B cell (primary cell): ENCODE data around the gene GPATCH8. TPM values are rescaled to one million over a fixed set of nuclear protein-coding genes. Genes with fewer than 3 reads are reported as not detected.

Experiments
- ATAC-seq: fragments of 200-7000 bp; cut with Tn5 transposase; one replicate; pipeline ENCODE4 v1.10.0; 2021; ENCODE audit warnings: low read depth, mild to moderate bottlenecking, moderate number of reproducible peaks, moderate library complexity
- CTCF ChIA-PET: fragments of 350-600 bp; sonication (Branson Sonifier 250); formaldehyde crosslinking; loops from one replicate; lab custom pipeline; 2021; ENCODE audit warnings: antibody characterized with exemption, inconsistent platforms; lab: Charles Lee
- POLR2A ChIA-PET: fragments of 350-600 bp; sonication (Branson Sonifier 250); formaldehyde crosslinking; loops from one replicate; lab custom pipeline; 2021; ENCODE audit warnings: antibody characterized with exemption; lab: Charles Lee
- DNase-seq: peaks from one replicate; pipeline ENCODE4 v3.0.0; 2013
- H2AFZ ChIP-seq: 2 replicates; pipeline ENCODE4 v1.6.1; 2012; ENCODE audit warnings: mild to moderate bottlenecking, low read depth, low read length; ENCODE audit not compliant: insufficient read depth, poor library complexity, severe bottlenecking
- H3K27ac ChIP-seq, 2 donors: 1 replicate in 1 of 2; 2 replicates in 1 of 2; pipeline ENCODE4 v1.5.1; 2012 to 2013; ENCODE audit warnings: low read length in 2 of 2, mild to moderate bottlenecking in 2 of 2, moderate library complexity in 1 of 2
- H3K27me3 ChIP-seq, 4 experiments: fragments of 200-600 bp in 1 of 4; sonication (generic) in 1 of 4; replicated peaks in 1 of 4; 1 replicate in 2 of 4; 2 replicates in 2 of 4; pipeline versions ENCODE4 v1.6.1 to v1.7.0; 2013 to 2016; ENCODE audit warnings: low read length in 3 of 4, mild to moderate bottlenecking in 2 of 4, mixed read lengths in 1 of 4, moderate library complexity in 1 of 4; ENCODE audit not compliant: insufficient read depth in 4 of 4, control insufficient read depth in 3 of 4; ENCODE audit errors: control extremely low read depth in 1 of 4
- H3K36me3 ChIP-seq, 2 experiments: replicated peaks in 1 of 2; 1 replicate in 1 of 2; 2 replicates in 1 of 2; pipeline versions ENCODE4 v1.6.1 to v1.7.1; 2013; ENCODE audit warnings: low read length in 1 of 2; ENCODE audit not compliant: insufficient read depth in 2 of 2, control insufficient read depth in 1 of 2; ENCODE audit errors: control extremely low read depth in 1 of 2, extremely low read depth in 1 of 2
- H3K4me1 ChIP-seq, 2 donors: fragments of 200-600 bp in 1 of 2; sonication (generic) in 1 of 2; 1 replicate in 1 of 2; 2 replicates in 1 of 2; pipeline versions ENCODE4 v1.5.1 to v1.6.1; 2013 to 2017; ENCODE audit warnings: low read length in 2 of 2; ENCODE audit not compliant: control insufficient read depth in 2 of 2, insufficient read depth in 2 of 2
- H3K4me2 ChIP-seq: replicated peaks from 2 replicates; pipeline ENCODE3; 2012; ENCODE audit warnings: mild to moderate bottlenecking, low read depth, low read length; ENCODE audit not compliant: poor library complexity, severe bottlenecking
- H3K4me3 ChIP-seq, 5 experiments: fragments of 200-600 bp in 1 of 5; sonication (generic) in 1 of 5; 1 replicate in 3 of 5; 2 replicates in 2 of 5; pipeline versions ENCODE4 v1.5.1 to v1.7.0; 2011 to 2016; ENCODE audit warnings: low read length in 4 of 5, mild to moderate bottlenecking in 4 of 5, low read depth in 2 of 5, control low read depth in 1 of 5, moderate library complexity in 1 of 5; ENCODE audit not compliant: insufficient read depth in 1 of 5; ENCODE audit errors: control extremely low read depth in 1 of 5, extremely low read depth in 1 of 5
- H3K79me2 ChIP-seq: fragments of 200-600 bp; sonication (generic); one replicate; pipeline ENCODE4 v1.6.0; 2016; ENCODE audit warnings: low read length; ENCODE audit not compliant: control insufficient read depth, insufficient read depth
- H3K9ac ChIP-seq: fragments of 200-600 bp; sonication (generic); 2 replicates; pipeline ENCODE4 v1.6.1; 2017; ENCODE audit warnings: mild to moderate bottlenecking, low read length, moderate library complexity
- H3K9me3 ChIP-seq, 3 donors: one replicate each; pipeline versions ENCODE4 v1.6.1 to v1.7.1; 2013; ENCODE audit warnings: low read length in 2 of 3; ENCODE audit not compliant: control insufficient read depth in 2 of 3, insufficient read depth in 1 of 3; ENCODE audit errors: control extremely low read depth in 1 of 3
- H4K20me1 ChIP-seq: 2 replicates; pipeline ENCODE4 v1.6.0; 2012; ENCODE audit warnings: mild to moderate bottlenecking, low read length; ENCODE audit not compliant: insufficient read depth, control insufficient read depth, poor library complexity, severe bottlenecking
- H3K27ac Mint-ChIP-seq: one replicate; pipeline ENCODE4 v1.8.0; 2021; ENCODE audit warnings: mixed read lengths
- H3K27me3 Mint-ChIP-seq: one replicate; pipeline ENCODE4 v1.8.0; 2021; ENCODE audit warnings: mixed read lengths
- H3K4me1 Mint-ChIP-seq: one replicate; pipeline ENCODE4 v1.8.0; 2021; ENCODE audit warnings: mixed read lengths
- H3K4me3 Mint-ChIP-seq: one replicate; pipeline ENCODE4 v1.8.0; 2021; ENCODE audit warnings: mixed read lengths
- H3K9me3 Mint-ChIP-seq: one replicate; pipeline ENCODE4 v1.8.0; 2022; ENCODE audit warnings: mixed read lengths; ENCODE audit not compliant: insufficient read depth
- CTCF ChIP-seq: fragments of 200-600 bp; IDR thresholded peaks from one replicate; pipeline ENCODE4 v1.8.0; 2022; ENCODE audit warnings: antibody characterized with exemption, mild to moderate bottlenecking
- EZH2 ChIP-seq: IDR thresholded peaks from 2 replicates; pipeline ENCODE4 v1.6.1; 2012; ENCODE audit warnings: borderline replicate concordance, low read depth, mild to moderate bottlenecking, moderate library complexity, low read length; ENCODE audit not compliant: insufficient read depth, poor library complexity, severe bottlenecking
- WGBS: methylation state at CpG from one replicate; pipeline ENCODE4 v1.1.5; 2013; ENCODE audit warnings: missing lambda C conversion rate; ENCODE audit not compliant: insufficient coverage; 5-methylcytosine and 5-hydroxymethylcytosine counted together
- intact Hi-C: fragments of 100-400 bp; cut with micrococcal nuclease; formaldehyde crosslinking; loops from one replicate; pipeline ENCODE4 v1.10.0; 2022
- polyA plus RNA-seq: library from polyadenylated mRNA; depleted of rRNA; stranded (reverse); fragments of >200 nt; gene quantifications from 2 replicates; pipeline ENCODE4 v1.2.3, GENCODE V29; 2012
- total RNA-seq, 2 donors: library from RNA; stranded (reverse); fragments of 120-200 nt in 1 of 2; gene quantifications; 1 replicate in 1 of 2; 2 replicates in 1 of 2; pipeline versions ENCODE4 v1.2.3 to v1.2.4, GENCODE V29; 2013 to 2022

Gene GPATCH8
- total and polyA plus RNA-seq, 2 donors (not counting 1 experiment from before 2014, with no cell fraction given): 28.3 to 83.4 TPM

DNA sequence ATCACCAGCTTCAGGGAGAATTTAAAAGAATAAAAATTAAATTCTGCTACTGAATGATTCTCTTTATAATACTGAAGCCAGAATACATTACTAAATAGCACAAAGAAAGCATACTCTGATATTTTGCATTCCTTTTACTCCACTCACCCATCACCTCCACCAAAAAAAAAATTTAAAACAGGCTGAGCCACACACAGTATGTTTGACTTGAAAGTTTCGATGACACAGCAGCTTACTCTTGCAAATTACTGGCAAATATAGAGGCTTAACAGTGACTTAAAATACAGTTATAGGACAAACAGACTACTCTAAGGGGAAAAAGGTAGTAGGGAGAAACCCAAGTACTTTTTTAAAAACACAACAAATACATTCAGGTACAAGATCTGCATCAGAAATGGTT is 39.2 kb downstream of the GPATCH8 start:
- WGBS: no CpG with 5 or more reads among the region's 1 CpG
- H4K20me1 ChIP-seq: peaks cover 54% of the 10 kb centered on the region
- H3K9me3 ChIP-seq: no peaks in the 10 kb centered on the region
- intact Hi-C loops: no loop called here
- H3K4me3 ChIP-seq: no peak overlapping the region
- peaks cover 22% of the 10 kb centered on the region for H3K4me1 Mint-ChIP-seq
- no peak overlapping the region for H3K27ac ChIP-seq
- H2AFZ ChIP-seq: no peak overlapping the region
- ATAC-seq (no peak), DNase-seq (no peak)
- CTCF ChIA-PET: no interaction called here
- H3K36me3 ChIP-seq: peaks cover 8 to 24% of the 10 kb centered on the region in 2 experiments
- H3K27ac Mint-ChIP-seq: no peak overlapping the region
- H3K27me3 ChIP-seq: no peaks in the 10 kb centered on the region
- H3K79me2 ChIP-seq: peaks cover 29% of the 10 kb centered on the region
- POLR2A ChIA-PET: no interaction called here
- H3K4me1 ChIP-seq: no peaks in the 10 kb centered on the region
- H3K4me2 ChIP-seq: no peak overlapping the region
- TF ChIP-seq EZH2 (no peak), CTCF (no peak)
- H3K9ac ChIP-seq: no peak overlapping the region
- H3K27me3 Mint-ChIP-seq: no peaks in the 10 kb centered on the region
- no peak overlapping the region for H3K4me3 Mint-ChIP-seq
- H3K9me3 Mint-ChIP-seq: no peaks in the 10 kb centered on the region

DNA sequence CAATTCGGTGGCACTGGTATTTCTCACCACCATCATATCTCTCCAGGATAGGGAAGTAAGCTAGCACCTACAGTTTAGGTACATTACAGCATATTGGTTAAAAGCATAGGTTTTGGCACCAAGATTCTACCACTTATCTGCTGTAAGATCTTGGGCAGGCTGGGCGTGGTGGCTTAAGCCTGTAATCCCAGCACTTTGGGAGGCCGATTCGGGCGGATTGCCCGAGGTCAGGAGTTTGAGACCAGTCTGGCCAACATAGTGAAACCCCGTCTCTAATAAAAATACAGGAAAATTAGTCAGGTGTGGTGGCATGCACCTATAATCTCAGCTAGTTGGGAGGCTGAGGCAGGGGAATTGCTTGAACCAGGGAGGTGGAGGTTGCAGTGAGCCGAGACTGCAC is 51.4 kb downstream of the GPATCH8 start:
- ChIA-PET POLR2A (no interaction called here), CTCF (no interaction called here)
- TF ChIP-seq EZH2 (no peak), CTCF (no peak)
- Histone ChIP-seq H3K36me3 (peaks cover 3 to 4% of the 10 kb centered on the region in 2 experiments), H3K27me3 (no peaks in the 10 kb centered on the region), H3K27ac (no peak overlapping the region), H3K4me3 (no peak overlapping the region), H3K9me3 (peaks cover 0 to 1% (median 0%) of the 10 kb centered on the region in 3 donors), H4K20me1 (peaks cover 25% of the 10 kb centered on the region), H3K4me2 (no peak overlapping the region), H2AFZ (no peak overlapping the region), H3K79me2 (peaks cover 46% of the 10 kb centered on the region), H3K9ac (no peak overlapping the region), H3K4me1 (peaks cover 0 to 4% of the 10 kb centered on the region in 2 donors)
- WGBS: 100% methylated on average over 6 of the region's 8 CpGs
- ATAC-seq (no peak), DNase-seq (no peak)
- H3K9me3 Mint-ChIP-seq: no peaks in the 10 kb centered on the region
- no peaks in the 10 kb centered on the region for H3K27me3 Mint-ChIP-seq
- intact Hi-C loops: no loop called here
- H3K4me3 Mint-ChIP-seq: no peak overlapping the region
- H3K4me1 Mint-ChIP-seq: peaks cover 7% of the 10 kb centered on the region
- no peak overlapping the region for H3K27ac Mint-ChIP-seq
